Lower leg skin (tissue), 3 donors: ENCODE data around the gene SIRPA.

ENCODE experiments used
- POLR2A ChIP-seq, 2 donors: fragments of 450-650 bp; IDR thresholded peaks; one replicate each; pipeline ENCODE4 v1.6.1; 2016 to 2017; ENCODE audit warnings: antibody characterized with exemption in 2 of 2, mild to moderate bottlenecking in 1 of 2, moderate library complexity in 1 of 2
- TF ChIP-seq, protein P1 (sequence below), 3 donors: fragments of 450-650 bp; IDR thresholded peaks; one replicate each; pipeline ENCODE4 v1.5.1; 2016; ENCODE audit warnings: antibody characterized with exemption in 3 of 3, mild to moderate bottlenecking in 3 of 3, moderate library complexity in 2 of 3

- TF ChIP-seq, protein P1, sequence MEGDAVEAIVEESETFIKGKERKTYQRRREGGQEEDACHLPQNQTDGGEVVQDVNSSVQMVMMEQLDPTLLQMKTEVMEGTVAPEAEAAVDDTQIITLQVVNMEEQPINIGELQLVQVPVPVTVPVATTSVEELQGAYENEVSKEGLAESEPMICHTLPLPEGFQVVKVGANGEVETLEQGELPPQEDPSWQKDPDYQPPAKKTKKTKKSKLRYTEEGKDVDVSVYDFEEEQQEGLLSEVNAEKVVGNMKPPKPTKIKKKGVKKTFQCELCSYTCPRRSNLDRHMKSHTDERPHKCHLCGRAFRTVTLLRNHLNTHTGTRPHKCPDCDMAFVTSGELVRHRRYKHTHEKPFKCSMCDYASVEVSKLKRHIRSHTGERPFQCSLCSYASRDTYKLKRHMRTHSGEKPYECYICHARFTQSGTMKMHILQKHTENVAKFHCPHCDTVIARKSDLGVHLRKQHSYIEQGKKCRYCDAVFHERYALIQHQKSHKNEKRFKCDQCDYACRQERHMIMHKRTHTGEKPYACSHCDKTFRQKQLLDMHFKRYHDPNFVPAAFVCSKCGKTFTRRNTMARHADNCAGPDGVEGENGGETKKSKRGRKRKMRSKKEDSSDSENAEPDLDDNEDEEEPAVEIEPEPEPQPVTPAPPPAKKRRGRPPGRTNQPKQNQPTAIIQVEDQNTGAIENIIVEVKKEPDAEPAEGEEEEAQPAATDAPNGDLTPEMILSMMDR (IDR thresholded peaks at IDR 0.05) = no peak
- TF ChIP-seq POLR2A (IDR thresholded peaks at IDR 0.05) = no peak
Measured at GRCh38 chr20:1887321-1887720, 7.9 kb upstream of the SIRPA start.
